Measurements from ENCODE around the gene TNN. TPM values are rescaled to one million over a fixed set of nuclear protein-coding genes. Genes with fewer than 3 reads are reported as not detected.

Gene TNN
- total RNA-seq, 1 experiment from 2014 or later, result 0.11 TPM

GRCh38 chr1:175186433-175187160 lies 119.0 kb downstream of the TNN start:
- Mint-ChIP-seq H3K36me3 (ENCODE audit: insufficient read depth in 1 of 3, low read depth in 3 of 3) (no peaks in the 10 kb centered on the region), H3K4me1 (peaks cover 10 to 15% of the 10 kb centered on the region in 2 experiments), H3K9me3 (no peaks in the 10 kb centered on the region), H3K27ac (no peak overlapping the region; a peak in 1 of 7 replicates), H3K4me3 (no peak overlapping the region), H3K27me3 (ENCODE audit: low read depth) (peaks cover 3% of the 10 kb centered on the region)
- no peak overlapping the region for H2BK20ac ChIP-seq (ENCODE audit: low read depth, low read length, poor library complexity, severe bottlenecking)
- H3K79me2 ChIP-seq (ENCODE audit: insufficient read depth, low read length), result no peaks in the 10 kb centered on the region
- H2BK12ac ChIP-seq (ENCODE audit: insufficient read length, low read depth, low read length), result no peak overlapping the region
- no peak overlapping the region for H3K9ac ChIP-seq (ENCODE audit: extremely low read depth, insufficient read length, low read length)
- H3K79me1 ChIP-seq (ENCODE audit: insufficient read depth, low read depth, low read length, poor library complexity, severe bottlenecking), result no peaks in the 10 kb centered on the region
- H2AK5ac ChIP-seq (ENCODE audit: insufficient read length, low read length), result no peak overlapping the region
- no peak overlapping the region for H3K23ac ChIP-seq (ENCODE audit: insufficient read length, low read depth, low read length)
- no peak overlapping the region for H3K27ac ChIP-seq (ENCODE audit: insufficient read length, low read depth, low read length)
- H4K91ac ChIP-seq (ENCODE audit: insufficient read length, low read depth, low read length), result no peak overlapping the region
- H3K14ac ChIP-seq (ENCODE audit: insufficient read depth, low read length), result no peak overlapping the region
- H3K56ac ChIP-seq (ENCODE audit: insufficient read length, low read depth, low read length), result no peak overlapping the region
- H4K8ac ChIP-seq (replicated peaks; ENCODE audit: insufficient read length, low read depth, low read length), result no peak overlapping the region
- H2BK15ac ChIP-seq (ENCODE audit: low read depth, low read length), result no peak overlapping the region
- no peak for TF ChIP-seq CTCF (conservative IDR thresholded peaks at IDR 0.05)
- no peak overlapping the region for H2BK120ac ChIP-seq (ENCODE audit: low read depth, low read length, poor library complexity, severe bottlenecking)
- WGBS (ENCODE audit: extremely low coverage, insufficient read length, low lambda C conversion rate), result no CpG with 5 or more reads among the region's 2 CpGs
- H3K18ac ChIP-seq (ENCODE audit: insufficient read length, low read depth, low read length), result no peak overlapping the region
- H2BK5ac ChIP-seq (ENCODE audit: insufficient read length, low read length), result no peak overlapping the region
- H3K4me2 ChIP-seq (ENCODE audit: insufficient read depth, insufficient read length, low read length), result no peak overlapping the region
- no peak overlapping the region for H3T11ph ChIP-seq (ENCODE audit: low read length)
- peaks cover under 1% of the 10 kb centered on the region for H3K23me2 ChIP-seq (ENCODE audit: insufficient read length, low read depth, low read length, poor library complexity, severe bottlenecking)
- no peak overlapping the region for H3K4ac ChIP-seq (ENCODE audit: low read depth, low read length)
- no peaks in the 10 kb centered on the region for H3K4me1 ChIP-seq (ENCODE audit: insufficient read depth, low read length)
- no peaks in the 10 kb centered on the region for H3K9me3 ChIP-seq (ENCODE audit: control insufficient read depth, low read depth, low read length)
- no peak for DNase-seq
- no peaks in the 10 kb centered on the region for H3K27me3 ChIP-seq (ENCODE audit: insufficient read depth, low read length)
- no peak overlapping the region for H4K5ac ChIP-seq (ENCODE audit: insufficient read length, low read depth, low read length)
- H2AFZ ChIP-seq (ENCODE audit: low read length), result no peak overlapping the region
- no peaks in the 10 kb centered on the region for H4K20me1 ChIP-seq (ENCODE audit: control insufficient read depth, insufficient read depth, insufficient read length)
